ENCODE measurements around the gene YTHDF1.

- TF ChIP-seq EZH2 (IDR thresholded peaks at IDR 0.05; ENCODE audit: borderline replicate concordance, insufficient read depth, low read depth, low read length, poor library complexity, severe bottlenecking), result no peak
- no peak for TF ChIP-seq CTCF (IDR thresholded peaks at IDR 0.05)
Measured at GRCh38 chr20:63220696-63221399, 4.9 kb upstream of the YTHDF1 start.
